ENCODE measurements around the gene B4GALT2.

The B4GALT2 gene

DNA sequence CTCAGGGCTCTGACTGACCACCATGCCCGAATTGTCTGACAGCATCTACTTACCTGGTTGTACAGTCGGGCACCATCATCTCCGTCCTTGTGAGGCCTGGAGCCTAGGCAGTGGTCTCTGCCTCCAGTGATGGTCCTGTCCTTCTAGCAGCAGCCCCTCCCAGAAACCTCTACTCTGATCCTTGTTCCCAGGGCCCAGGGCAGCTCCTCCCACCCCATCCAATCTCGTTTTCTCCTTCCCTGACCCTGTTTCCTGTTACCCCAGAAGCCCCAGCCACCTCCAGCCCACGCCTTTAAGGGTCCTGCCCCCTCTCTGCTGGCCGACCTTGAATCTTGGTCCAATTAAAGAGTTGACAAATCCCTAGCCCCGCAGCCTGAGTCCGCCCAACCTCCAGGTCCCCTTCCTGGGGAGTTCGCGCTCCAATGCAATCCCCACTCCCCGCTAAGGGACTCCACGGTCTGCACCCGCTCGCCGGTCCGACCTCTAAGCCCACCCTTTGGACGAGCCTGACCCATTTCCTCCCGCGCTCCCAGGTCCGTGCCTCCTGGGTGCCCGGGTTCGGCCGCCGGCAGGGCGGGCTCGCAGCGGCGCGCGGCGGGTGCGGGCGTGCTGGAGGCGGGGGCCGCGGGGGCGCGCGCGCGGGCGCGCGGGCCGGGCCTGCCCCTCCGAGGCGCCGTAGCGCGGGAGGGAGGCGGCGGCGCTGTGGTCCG lies at the start of gene B4GALT2:
Gene B4GALT2, plus strand, starts transcription at position 660 of the 710 bp plus-strand sequence. CDS start 1,951 bp downstream, outside the sequence.
- no peak for DNase-seq (ENCODE audit: low read depth)

- no peak for DNase-seq (ENCODE audit: low read depth)
Observed at GRCh38 chr1:43930168-43930948, 48.7 kb upstream of the B4GALT2 start.

DNA sequence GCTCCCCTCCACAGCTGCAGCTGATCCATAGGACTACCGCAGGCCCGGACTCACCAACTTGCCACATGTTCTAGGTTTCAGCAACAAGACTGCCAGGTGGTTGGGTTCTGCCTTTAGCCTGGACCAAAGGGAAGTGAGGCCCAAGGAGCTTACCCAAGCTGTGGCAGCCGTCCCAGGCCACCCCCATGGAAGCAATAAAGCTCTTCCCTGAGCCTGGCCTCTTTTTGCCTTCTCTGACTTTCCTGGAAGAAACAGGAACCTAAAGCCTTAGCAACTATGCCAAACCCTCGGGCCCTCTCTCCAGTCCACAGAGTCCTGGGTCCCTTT lies 48.1 kb upstream of the B4GALT2 start:
- DNase-seq (ENCODE audit: low read depth): no peak

DNA sequence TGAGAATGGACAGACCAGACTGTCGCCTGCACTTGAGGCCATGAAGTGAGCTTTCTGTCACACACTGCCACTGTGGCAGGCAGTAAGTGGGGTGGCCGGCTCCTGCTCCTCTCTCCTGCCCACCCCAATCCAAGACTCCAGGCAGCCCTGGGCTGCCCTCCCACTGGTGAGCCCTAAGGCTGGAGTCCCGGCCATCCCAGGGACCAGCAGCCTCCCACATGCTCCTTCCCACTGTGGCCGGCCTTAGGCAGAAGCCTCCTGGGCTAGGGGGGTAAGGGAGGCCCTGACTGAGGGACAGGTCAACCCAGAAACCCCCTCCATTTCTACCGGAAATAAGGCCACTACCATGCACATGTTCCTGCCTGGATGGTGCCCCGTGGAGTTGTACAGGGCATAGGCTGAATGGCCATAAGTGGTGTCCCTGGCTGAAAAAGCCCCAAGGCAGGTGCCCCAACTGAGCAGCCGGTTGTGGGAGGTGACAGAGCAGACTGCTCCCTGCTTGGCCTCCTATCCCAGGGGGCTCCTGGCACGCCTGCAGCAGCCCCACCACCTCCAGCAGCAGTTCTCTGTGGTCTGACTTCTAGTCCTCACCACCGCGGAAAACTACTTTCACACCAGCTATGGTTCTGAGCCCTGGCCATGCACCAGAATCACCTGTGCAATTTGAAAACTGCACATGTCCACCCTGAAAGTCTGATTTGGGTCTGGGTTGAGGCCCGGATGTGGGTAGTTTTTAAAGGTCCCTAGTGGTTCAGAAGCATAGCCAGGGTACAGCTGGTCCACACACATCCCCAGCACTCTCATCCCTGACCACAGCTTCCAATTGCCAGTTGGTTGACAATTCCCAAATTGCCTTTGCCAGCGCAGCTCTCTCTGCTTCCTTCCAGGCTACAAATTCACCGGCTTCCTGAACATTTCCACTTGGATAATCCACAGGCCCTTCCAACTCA lies 47.0 kb upstream of the B4GALT2 start:
- DNase-seq (ENCODE audit: low read depth): no peak

DNA sequence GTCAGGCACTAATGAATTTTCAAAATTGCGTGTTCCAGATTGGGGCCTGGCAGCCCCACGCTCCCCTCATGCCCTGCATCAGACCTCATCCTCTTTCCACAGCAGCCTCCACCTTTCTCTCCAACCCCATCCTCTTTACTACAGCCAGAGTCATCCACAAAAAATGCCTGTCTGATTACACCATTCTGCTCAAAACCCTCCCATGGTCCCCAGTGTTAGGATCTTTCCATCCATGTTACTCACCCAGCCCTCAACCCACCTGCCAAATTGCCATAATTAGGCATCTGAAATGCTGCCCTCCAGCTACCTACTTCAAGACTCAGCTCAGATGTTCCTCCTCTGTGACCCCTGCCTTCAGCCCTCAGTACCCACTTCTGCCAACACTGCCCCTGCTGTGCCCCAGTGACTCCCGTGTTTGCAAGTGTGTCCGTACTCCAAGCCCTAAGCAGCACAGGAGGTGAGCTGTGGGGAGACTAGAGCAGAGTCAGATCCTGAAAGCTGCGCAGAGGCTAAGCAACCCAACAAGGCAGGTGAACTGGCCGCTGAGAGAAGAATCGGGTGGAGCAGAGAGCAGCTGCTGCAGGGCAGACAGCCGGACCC lies 46.1 kb upstream of the B4GALT2 start:
- DNase-seq (ENCODE audit: low read depth): no peak

GRCh38 chr1:43933386-43934100 lies 45.5 kb upstream of the B4GALT2 start, which contains the start of gene ARTN:
ARTN (plus strand) TSS chr1:43933801; CDS start chr1:43935657, 1,856 bp downstream.
- no peak for DNase-seq (ENCODE audit: low read depth)

DNA sequence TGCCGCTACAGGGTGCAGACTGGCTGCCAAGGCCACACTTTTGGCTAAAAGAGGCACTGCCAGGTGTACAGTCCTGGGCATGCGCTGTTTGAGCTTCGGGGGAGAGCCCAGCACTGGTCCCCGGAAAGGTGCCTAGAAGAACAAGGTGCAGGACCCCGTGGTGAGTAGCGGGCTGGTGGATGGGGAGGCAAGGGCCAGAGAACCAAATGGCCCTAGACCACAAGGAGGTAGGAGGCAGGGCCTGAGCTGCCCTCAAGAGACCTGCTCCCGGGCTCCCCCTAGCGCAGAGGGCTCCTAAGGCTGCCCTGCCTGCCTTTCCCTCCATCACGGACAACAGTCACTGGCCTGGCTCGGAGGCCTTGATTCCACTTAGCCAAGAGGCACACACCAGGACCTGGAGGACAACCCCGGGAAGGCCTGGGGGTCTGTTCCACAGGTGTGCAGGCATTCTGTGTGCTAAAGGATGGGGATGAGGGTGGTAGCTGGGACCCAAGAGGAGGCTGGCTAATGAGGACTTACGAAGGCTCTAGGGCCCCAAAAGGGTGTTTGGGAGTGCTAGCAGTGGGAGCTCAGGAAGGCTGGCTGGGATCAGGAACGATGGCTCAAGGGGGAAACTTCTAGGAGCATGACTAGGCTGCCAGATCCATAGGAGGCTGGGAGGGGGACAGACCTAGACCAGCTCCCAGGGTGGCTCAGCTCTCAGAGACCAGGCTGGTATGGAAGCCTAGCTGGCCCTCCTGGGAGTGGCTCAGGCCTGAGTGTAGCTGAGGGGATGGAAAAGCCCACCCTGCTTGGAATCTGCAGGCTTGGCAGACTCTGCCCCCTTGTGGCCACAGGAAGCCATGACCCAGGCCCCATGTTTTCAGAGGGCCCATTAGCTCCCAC lies 44.7 kb upstream of the B4GALT2 start:
- peak; percentile 17 for DNase-seq (ENCODE audit: low read depth)

- no peak for DNase-seq (ENCODE audit: low read depth)
Observed at GRCh38 chr1:43934986-43935324, 44.1 kb upstream of the B4GALT2 start.

GRCh38 chr1:43935711-43936427 lies 43.1 kb upstream of the B4GALT2 start:
- no peak for DNase-seq (ENCODE audit: low read depth)

GRCh38 chr1:43936431-43937151 lies 42.4 kb upstream of the B4GALT2 start:
- no peak for DNase-seq (ENCODE audit: low read depth)

GRCh38 chr1:43937179-43937865 lies 41.7 kb upstream of the B4GALT2 start:
- DNase-seq (ENCODE audit: low read depth): no peak

DNA sequence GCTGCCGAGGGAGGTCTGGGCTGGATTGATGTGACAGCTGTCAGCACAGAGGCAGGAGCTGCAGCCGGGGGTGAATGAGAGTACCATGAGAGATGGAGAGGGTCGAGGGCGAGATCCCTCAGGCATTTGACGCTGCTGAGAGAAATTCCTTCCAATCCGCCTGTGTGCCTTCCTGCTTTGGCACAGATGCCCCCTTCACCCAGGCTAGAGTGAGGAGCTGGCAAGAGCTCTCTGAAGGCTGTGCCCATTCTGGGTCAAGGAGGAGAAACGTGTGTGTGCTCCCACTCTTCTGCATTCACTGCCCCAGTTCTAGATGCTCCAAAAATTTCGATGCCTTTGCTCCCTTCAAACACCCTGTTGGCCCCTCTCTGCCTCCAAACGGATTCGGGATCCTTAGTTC lies 40.6 kb upstream of the B4GALT2 start:
- no peak for DNase-seq (ENCODE audit: low read depth)

GRCh38 chr1:43938892-43939587 lies 40.0 kb upstream of the B4GALT2 start:
- no peak for DNase-seq (ENCODE audit: low read depth)

DNA sequence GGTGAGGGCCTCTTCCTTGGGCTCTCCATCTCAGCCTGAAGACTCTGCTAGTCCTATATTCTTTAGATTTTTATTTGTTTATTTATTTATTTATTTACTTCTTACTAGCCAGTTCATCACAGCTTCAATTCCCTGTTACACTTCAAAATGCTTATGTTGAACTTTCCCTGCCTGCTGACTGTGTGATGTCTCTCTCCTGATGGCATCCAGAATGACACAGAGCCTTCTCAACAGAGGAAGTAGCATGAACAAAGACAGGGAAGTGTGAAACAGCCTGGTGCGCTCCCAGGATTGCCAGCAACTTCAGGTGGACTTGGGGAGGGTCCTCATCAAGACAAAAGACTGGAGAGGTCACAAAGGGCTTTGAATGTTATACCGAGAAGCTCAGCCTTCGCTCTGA lies 36.6 kb upstream of the B4GALT2 start:
- DNase-seq (ENCODE audit: low read depth): no peak

GRCh38 chr1:43944860-43945259 lies 34.1 kb upstream of the B4GALT2 start:
- DNase-seq (ENCODE audit: low read depth): no peak

GRCh38 chr1:43945674-43946235 lies 33.3 kb upstream of the B4GALT2 start:
- no peak for DNase-seq (ENCODE audit: low read depth)

Data from stimulated activated CD8-positive, alpha-beta memory T cell treated with anti-CD3 and anti-CD28 coated beads, Interleukin-15, amount 100 ng/mL, for 1 hour (primary cell).